SU-DHL-6 (cell line): ENCODE measurements around the gene FRMD1.

Experiments used
- H2AFZ ChIP-seq: fragments of 200-600 bp; sonication (generic); 2 replicates; pipeline ENCODE4 v1.6.1; 2014; ENCODE audit warnings: low read depth, mild to moderate bottlenecking, moderate library complexity, mixed read lengths, antibody characterized with exemption, low read length; ENCODE audit not compliant: severe bottlenecking
- H3F3A ChIP-seq: fragments of 200-600 bp; shearing (Covaris generic); 2 replicates; pipeline ENCODE4 v1.6.0; 2016; ENCODE audit warnings: antibody characterized with exemption, mild to moderate bottlenecking; ENCODE audit not compliant: insufficient read depth
- H3K27ac ChIP-seq: fragments of 200-600 bp; sonication (generic); 2 replicates; pipeline ENCODE4 v1.5.1; 2016; ENCODE audit warnings: low read depth, mild to moderate bottlenecking, low read length, moderate library complexity, mixed read lengths
- H3K27me3 ChIP-seq: fragments of 200-600 bp; sonication (generic), shearing (Covaris generic); 2 replicates; pipeline ENCODE4 v1.6.0; 2014; ENCODE audit warnings: mild to moderate bottlenecking, low read length
- H3K36me3 ChIP-seq: fragments of 200-600 bp; sonication (generic); 2 replicates; pipeline ENCODE4 v1.6.1; 2014; ENCODE audit warnings: mild to moderate bottlenecking, low read length, mixed read lengths
- H3K4me2 ChIP-seq: fragments of 300-600, 200-600 bp; shearing (Covaris generic), sonication (generic); 2 replicates; pipeline ENCODE4 v1.6.0; 2014; ENCODE audit warnings: low read length, low read depth, mild to moderate bottlenecking; ENCODE audit not compliant: poor library complexity, severe bottlenecking
- H3K4me3 ChIP-seq: fragments of 200-600 bp; sonication (generic); 2 replicates; pipeline ENCODE4 v1.5.1; 2014; ENCODE audit warnings: antibody characterized with exemption, low read length, mild to moderate bottlenecking, mixed read lengths; ENCODE audit not compliant: insufficient read depth, poor library complexity, severe bottlenecking
- H3K79me2 ChIP-seq: fragments of 200-600 bp; sonication (generic); 2 replicates; pipeline ENCODE4 v1.6.1; 2014; ENCODE audit warnings: mild to moderate bottlenecking, low read length, moderate library complexity; ENCODE audit not compliant: insufficient read depth
- H3K9ac ChIP-seq: fragments of 200-600 bp; sonication (generic); 2 replicates; pipeline ENCODE4 v1.7.0; 2014; ENCODE audit warnings: mild to moderate bottlenecking, low read length
- H3K9me2 ChIP-seq: fragments of 200-600 bp; sonication (generic); replicated peaks from 2 replicates; pipeline ENCODE4 v1.6.1; 2014; ENCODE audit warnings: low read length; ENCODE audit not compliant: insufficient read depth
- H3K9me3 ChIP-seq: fragments of 200-600 bp; sonication (generic); 2 replicates; pipeline ENCODE4 v1.6.1; 2014; ENCODE audit warnings: low read length, mixed read lengths; ENCODE audit not compliant: insufficient read depth
- H4K20me1 ChIP-seq: fragments of 200-600 bp; sonication (generic); 2 replicates; pipeline ENCODE4 v1.6.1; 2014; ENCODE audit warnings: low read depth, mild to moderate bottlenecking, antibody characterized with exemption, low read length, moderate library complexity, mixed read lengths
- CTCF ChIP-seq: fragments of 200-600 bp; sonication (generic); IDR thresholded peaks from one replicate; pipeline ENCODE4 v1.5.1; 2017; ENCODE audit warnings: antibody characterized with exemption, mild to moderate bottlenecking, low read length, moderate library complexity; ENCODE audit not compliant: insufficient read depth, poor library complexity, severe bottlenecking
- EZH2phosphoT487 ChIP-seq: fragments of 200-600 bp; sonication (generic), shearing (Covaris generic); conservative IDR thresholded peaks from 2 replicates; pipeline ENCODE4 v1.6.1; 2018; ENCODE audit warnings: mild to moderate bottlenecking, antibody characterized with exemption, low read length, moderate library complexity, mixed read lengths

Gene FRMD1

GRCh38 chr6:168043848-168044415, 35.1 kb downstream of the FRMD1 start:
- Histone ChIP-seq H3K4me3 (no peak overlapping the region), H3K4me2 (no peak overlapping the region), H3K27me3 (no peaks in the 10 kb centered on the region), H4K20me1 (no peaks in the 10 kb centered on the region), H3K27ac (no peak overlapping the region), H3K36me3 (no peaks in the 10 kb centered on the region), H3K9me3 (peaks cover 10% of the 10 kb centered on the region; the same call in 1 of the 2 replicates), H3F3A (no peaks in the 10 kb centered on the region), H3K9ac (no peak overlapping the region), H3K9me2 (no peaks in the 10 kb centered on the region), H2AFZ (no peak overlapping the region), H3K79me2 (no peaks in the 10 kb centered on the region)
- TF ChIP-seq CTCF (no peak), EZH2phosphoT487 (no peak)

- no peaks in the 10 kb centered on the region for H3F3A ChIP-seq
- H4K20me1 ChIP-seq, result no peaks in the 10 kb centered on the region
- TF ChIP-seq EZH2phosphoT487 (no peak), CTCF (no peak)
- H3K9me2 ChIP-seq, result no peaks in the 10 kb centered on the region
- no peak overlapping the region for H3K27ac ChIP-seq
- no peaks in the 10 kb centered on the region for H3K36me3 ChIP-seq
- no peak overlapping the region for H3K4me2 ChIP-seq
- no peaks in the 10 kb centered on the region for H3K27me3 ChIP-seq
- H2AFZ ChIP-seq, result no peak overlapping the region
- H3K79me2 ChIP-seq, result no peaks in the 10 kb centered on the region
- no peak overlapping the region for H3K9ac ChIP-seq
- H3K9me3 ChIP-seq, result peaks cover 10% of the 10 kb centered on the region; the same call in 1 of the 2 replicates
- H3K4me3 ChIP-seq, result no peak overlapping the region
Measured at GRCh38 chr6:168043193-168043847, 35.7 kb downstream of the FRMD1 start.

GRCh38 chr6:168042426-168043192, 36.4 kb downstream of the FRMD1 start:
- no peaks in the 10 kb centered on the region for H3K36me3 ChIP-seq
- peaks cover 10% of the 10 kb centered on the region; the same call in 1 of the 2 replicates for H3K9me3 ChIP-seq
- H2AFZ ChIP-seq, result no peak overlapping the region
- TF ChIP-seq EZH2phosphoT487 (no peak), CTCF (no peak)
- H3K79me2 ChIP-seq, result no peaks in the 10 kb centered on the region
- H3K9ac ChIP-seq, result no peak overlapping the region
- no peak overlapping the region for H3K4me3 ChIP-seq
- no peaks in the 10 kb centered on the region for H3K27me3 ChIP-seq
- no peak overlapping the region for H3K27ac ChIP-seq
- H3K9me2 ChIP-seq, result no peaks in the 10 kb centered on the region
- H3K4me2 ChIP-seq, result no peak overlapping the region
- H4K20me1 ChIP-seq, result no peaks in the 10 kb centered on the region
- H3F3A ChIP-seq, result no peaks in the 10 kb centered on the region
